ENCODE data around the gene TRANK1.

TRANK1 gene

DNA sequence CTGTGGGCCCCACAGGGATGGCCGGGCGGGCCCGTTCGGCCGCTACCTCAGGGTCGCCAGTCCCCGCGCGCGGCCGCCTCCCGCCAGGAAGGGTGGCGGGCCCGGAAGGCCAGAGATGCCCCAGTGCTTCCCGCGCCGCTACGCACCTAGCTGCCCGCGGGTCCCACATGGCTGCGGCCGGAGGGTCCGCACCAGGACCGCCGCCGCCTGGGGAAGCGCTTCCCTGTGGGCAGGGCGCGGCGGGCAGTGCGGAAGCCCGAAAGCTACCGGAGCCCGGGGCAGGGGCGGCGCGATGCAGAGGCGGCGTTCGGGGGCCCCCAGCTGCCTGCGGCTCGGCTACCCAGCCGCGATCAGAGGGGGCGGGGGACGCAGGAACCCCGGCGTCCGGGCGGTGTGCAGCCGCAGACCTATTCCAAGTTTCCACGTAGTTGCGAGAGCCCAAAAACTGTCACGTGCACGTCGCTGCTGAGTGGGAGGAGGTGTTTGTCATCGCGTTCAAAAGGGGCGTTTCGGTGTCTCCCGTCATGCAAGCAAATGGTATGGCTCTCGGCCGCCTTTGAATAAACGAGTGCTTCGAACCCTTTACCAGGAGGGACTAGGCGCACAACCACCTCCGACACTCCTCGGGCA lies at the start of gene TRANK1:
TRANK1 (minus strand) TSS at position 414 of the 630 bp plus-strand sequence; CDS start at position 169, 245 bp downstream.
- TF ChIP-seq, protein P1, sequence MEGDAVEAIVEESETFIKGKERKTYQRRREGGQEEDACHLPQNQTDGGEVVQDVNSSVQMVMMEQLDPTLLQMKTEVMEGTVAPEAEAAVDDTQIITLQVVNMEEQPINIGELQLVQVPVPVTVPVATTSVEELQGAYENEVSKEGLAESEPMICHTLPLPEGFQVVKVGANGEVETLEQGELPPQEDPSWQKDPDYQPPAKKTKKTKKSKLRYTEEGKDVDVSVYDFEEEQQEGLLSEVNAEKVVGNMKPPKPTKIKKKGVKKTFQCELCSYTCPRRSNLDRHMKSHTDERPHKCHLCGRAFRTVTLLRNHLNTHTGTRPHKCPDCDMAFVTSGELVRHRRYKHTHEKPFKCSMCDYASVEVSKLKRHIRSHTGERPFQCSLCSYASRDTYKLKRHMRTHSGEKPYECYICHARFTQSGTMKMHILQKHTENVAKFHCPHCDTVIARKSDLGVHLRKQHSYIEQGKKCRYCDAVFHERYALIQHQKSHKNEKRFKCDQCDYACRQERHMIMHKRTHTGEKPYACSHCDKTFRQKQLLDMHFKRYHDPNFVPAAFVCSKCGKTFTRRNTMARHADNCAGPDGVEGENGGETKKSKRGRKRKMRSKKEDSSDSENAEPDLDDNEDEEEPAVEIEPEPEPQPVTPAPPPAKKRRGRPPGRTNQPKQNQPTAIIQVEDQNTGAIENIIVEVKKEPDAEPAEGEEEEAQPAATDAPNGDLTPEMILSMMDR (IDR thresholded peaks at IDR 0.05; ENCODE audit: low read length), result no peak
- TF ChIP-seq EZH2 (optimal IDR thresholded peaks at IDR 0.05; ENCODE audit: low read depth, low read length) (no peak), EZH2phosphoT487 (IDR thresholded peaks at IDR 0.05; ENCODE audit: low read length) (no peak)
- no peaks in the 10 kb centered on the region for H3K9me2 ChIP-seq (replicated peaks; ENCODE audit: insufficient read depth, low read length)
- H3K9me3 ChIP-seq (replicated peaks; ENCODE audit: insufficient read depth, low read length), result no peaks in the 10 kb centered on the region
- peaks cover 14% of the 10 kb centered on the region for H3K27me3 ChIP-seq (replicated peaks; ENCODE audit: insufficient read depth, low read length)
- no peak within 1 kb of the TSS for H3K27ac ChIP-seq (ENCODE audit: low read length)
- H3F3A ChIP-seq (ENCODE audit: insufficient read depth, low read length), result no peaks in the 10 kb centered on the region
- peak within 1 kb of the TSS; percentile 61 for H3K4me3 ChIP-seq (ENCODE audit: low read length)
- H3K4me1 ChIP-seq (ENCODE audit: low read length), result no peaks in the 10 kb centered on the region
- H3K36me3 ChIP-seq (replicated peaks; ENCODE audit: insufficient read depth, low read length), result no peaks in the 10 kb centered on the region
- H4K20me1 ChIP-seq (ENCODE audit: insufficient read depth, low read length), result no peaks in the 10 kb centered on the region
- no peak for DNase-seq
- no peaks in the 10 kb centered on the region for H3K79me2 ChIP-seq (ENCODE audit: low read length)
- H3K4me2 ChIP-seq (ENCODE audit: low read depth, low read length), result peak within 1 kb of the TSS; percentile 82
- no peak within 1 kb of the TSS for H3K9ac ChIP-seq (ENCODE audit: low read length)
- peak within 1 kb of the TSS; percentile 71 for H2AFZ ChIP-seq (ENCODE audit: low read length)

DNA sequence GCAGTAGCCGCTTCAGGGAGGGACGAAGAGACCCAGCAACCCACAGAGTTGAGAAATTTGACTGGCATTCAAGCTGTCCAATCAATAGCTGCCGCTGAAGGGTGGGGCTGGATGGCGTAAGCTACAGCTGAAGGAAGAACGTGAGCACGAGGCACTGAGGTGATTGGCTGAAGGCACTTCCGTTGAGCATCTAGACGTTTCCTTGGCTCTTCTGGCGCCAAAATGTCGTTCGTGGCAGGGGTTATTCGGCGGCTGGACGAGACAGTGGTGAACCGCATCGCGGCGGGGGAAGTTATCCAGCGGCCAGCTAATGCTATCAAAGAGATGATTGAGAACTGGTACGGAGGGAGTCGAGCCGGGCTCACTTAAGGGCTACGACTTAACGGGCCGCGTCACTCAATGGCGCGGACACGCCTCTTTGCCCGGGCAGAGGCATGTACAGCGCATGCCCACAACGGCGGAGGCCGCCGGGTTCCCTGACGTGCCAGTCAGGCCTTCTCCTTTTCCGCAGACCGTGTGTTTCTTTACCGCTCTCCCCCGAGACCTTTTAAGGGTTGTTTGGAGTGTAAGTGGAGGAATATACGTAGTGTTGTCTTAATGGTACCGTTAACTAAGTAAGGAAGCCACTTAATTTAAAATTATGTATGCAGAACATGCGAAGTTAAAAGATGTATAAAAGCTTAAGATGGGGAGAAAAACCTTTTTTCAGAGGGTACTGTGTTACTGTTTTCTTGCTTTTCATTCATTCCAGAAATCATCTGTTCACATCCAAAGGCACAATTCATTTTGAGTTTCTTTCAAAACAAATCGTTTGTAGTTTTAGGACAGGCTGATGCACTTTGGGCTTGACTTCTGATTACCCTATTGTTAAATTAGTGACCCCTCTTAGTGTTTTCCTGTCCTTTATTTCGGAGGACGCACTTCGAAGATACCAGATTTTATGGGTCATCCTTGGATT lies 48.8 kb upstream of the TRANK1 start, which contains the start of gene MLH1:
MLH1 (plus strand) TSS at position 193 of the 958 bp plus-strand sequence; CDS start at position 223, 30 bp downstream.
- H3K4me2 ChIP-seq (ENCODE audit: low read depth, low read length), result peak within 1 kb of the TSS; percentile 79
- peaks cover 6% of the 10 kb centered on the region; the same call in 1 of the 2 replicates for H3K4me1 ChIP-seq (ENCODE audit: low read length)
- peak within 1 kb of the TSS; percentile 75 for H3K4me3 ChIP-seq (ENCODE audit: low read length)
- peak within 1 kb of the TSS; percentile 88 for H3K27ac ChIP-seq (ENCODE audit: low read length)
- no peaks in the 10 kb centered on the region for H3K27me3 ChIP-seq (replicated peaks; ENCODE audit: insufficient read depth, low read length)
- H3F3A ChIP-seq (ENCODE audit: insufficient read depth, low read length), result no peaks in the 10 kb centered on the region
- H3K9ac ChIP-seq (ENCODE audit: low read length), result peak within 1 kb of the TSS; percentile 78
- peaks cover 29% of the 10 kb centered on the region for H3K79me2 ChIP-seq (ENCODE audit: low read length)
- H3K36me3 ChIP-seq (replicated peaks; ENCODE audit: insufficient read depth, low read length), result peaks cover 15% of the 10 kb centered on the region
- H2AFZ ChIP-seq (ENCODE audit: low read length), result peak within 1 kb of the TSS; percentile 76
- H3K9me2 ChIP-seq (replicated peaks; ENCODE audit: insufficient read depth, low read length), result no peaks in the 10 kb centered on the region
- TF ChIP-seq, protein P1 (IDR thresholded peaks at IDR 0.05; ENCODE audit: low read length), result no peak
- no peak for TF ChIP-seq EZH2 (optimal IDR thresholded peaks at IDR 0.05; ENCODE audit: low read depth, low read length)
- TF ChIP-seq EZH2phosphoT487 (IDR thresholded peaks at IDR 0.05; ENCODE audit: low read length), result no peak
- H4K20me1 ChIP-seq (ENCODE audit: insufficient read depth, low read length), result no peaks in the 10 kb centered on the region
- no peaks in the 10 kb centered on the region for H3K9me3 ChIP-seq (replicated peaks; ENCODE audit: insufficient read depth, low read length)
- DNase-seq, result peak; percentile 100

DNA sequence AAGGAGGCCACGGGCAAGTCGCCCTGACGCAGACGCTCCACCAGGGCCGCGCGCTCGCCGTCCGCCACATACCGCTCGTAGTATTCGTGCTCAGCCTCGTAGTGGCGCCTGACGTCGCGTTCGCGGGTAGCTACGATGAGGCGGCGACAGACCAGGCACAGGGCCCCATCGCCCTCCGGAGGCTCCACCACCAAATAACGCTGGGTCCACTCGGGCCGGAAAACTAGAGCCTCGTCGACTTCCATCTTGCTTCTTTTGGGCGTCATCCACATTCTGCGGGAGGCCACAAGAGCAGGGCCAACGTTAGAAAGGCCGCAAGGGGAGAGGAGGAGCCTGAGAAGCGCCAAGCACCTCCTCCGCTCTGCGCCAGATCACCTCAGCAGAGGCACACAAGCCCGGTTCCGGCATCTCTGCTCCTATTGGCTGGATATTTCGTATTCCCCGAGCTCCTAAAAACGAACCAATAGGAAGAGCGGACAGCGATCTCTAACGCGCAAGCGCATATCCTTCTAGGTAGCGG lies 48.0 kb upstream of the TRANK1 start, which contains the start of gene EPM2AIP1:
EPM2AIP1 (minus strand) TSS at position 326 of the 520 bp plus-strand sequence; CDS start at position 272, 54 bp downstream.
- Histone ChIP-seq H3K36me3 (replicated peaks; ENCODE audit: insufficient read depth, low read length) (peaks cover 11% of the 10 kb centered on the region; the same call in 1 of the 2 replicates), H3K4me2 (ENCODE audit: low read depth, low read length) (peak within 1 kb of the TSS; percentile 79), H3K4me3 (ENCODE audit: low read length) (peak within 1 kb of the TSS; percentile 75), H3K4me1 (ENCODE audit: low read length) (peaks cover 6% of the 10 kb centered on the region; the same call in 1 of the 2 replicates), H3K9me3 (replicated peaks; ENCODE audit: insufficient read depth, low read length) (no peaks in the 10 kb centered on the region), H2AFZ (ENCODE audit: low read length) (peak within 1 kb of the TSS; percentile 76), H3K9me2 (replicated peaks; ENCODE audit: insufficient read depth, low read length) (no peaks in the 10 kb centered on the region), H3K27me3 (replicated peaks; ENCODE audit: insufficient read depth, low read length) (no peaks in the 10 kb centered on the region), H3K79me2 (ENCODE audit: low read length) (peaks cover 24% of the 10 kb centered on the region), H3F3A (ENCODE audit: insufficient read depth, low read length) (no peaks in the 10 kb centered on the region), H3K27ac (ENCODE audit: low read length) (peak within 1 kb of the TSS; percentile 88), H3K9ac (ENCODE audit: low read length) (peak within 1 kb of the TSS; percentile 78), H4K20me1 (ENCODE audit: insufficient read depth, low read length) (no peaks in the 10 kb centered on the region)
- TF ChIP-seq, protein P1 (IDR thresholded peaks at IDR 0.05; ENCODE audit: low read length), result peak; percentile 19; the same call in 1 of the 2 replicates
- TF ChIP-seq EZH2 (optimal IDR thresholded peaks at IDR 0.05; ENCODE audit: low read depth, low read length), result no peak
- TF ChIP-seq EZH2phosphoT487 (IDR thresholded peaks at IDR 0.05; ENCODE audit: low read length), result no peak
- DNase-seq, result no peak

All from MM.1S (cell line).